ENCODE results near the gene DCLK2.

DNA sequence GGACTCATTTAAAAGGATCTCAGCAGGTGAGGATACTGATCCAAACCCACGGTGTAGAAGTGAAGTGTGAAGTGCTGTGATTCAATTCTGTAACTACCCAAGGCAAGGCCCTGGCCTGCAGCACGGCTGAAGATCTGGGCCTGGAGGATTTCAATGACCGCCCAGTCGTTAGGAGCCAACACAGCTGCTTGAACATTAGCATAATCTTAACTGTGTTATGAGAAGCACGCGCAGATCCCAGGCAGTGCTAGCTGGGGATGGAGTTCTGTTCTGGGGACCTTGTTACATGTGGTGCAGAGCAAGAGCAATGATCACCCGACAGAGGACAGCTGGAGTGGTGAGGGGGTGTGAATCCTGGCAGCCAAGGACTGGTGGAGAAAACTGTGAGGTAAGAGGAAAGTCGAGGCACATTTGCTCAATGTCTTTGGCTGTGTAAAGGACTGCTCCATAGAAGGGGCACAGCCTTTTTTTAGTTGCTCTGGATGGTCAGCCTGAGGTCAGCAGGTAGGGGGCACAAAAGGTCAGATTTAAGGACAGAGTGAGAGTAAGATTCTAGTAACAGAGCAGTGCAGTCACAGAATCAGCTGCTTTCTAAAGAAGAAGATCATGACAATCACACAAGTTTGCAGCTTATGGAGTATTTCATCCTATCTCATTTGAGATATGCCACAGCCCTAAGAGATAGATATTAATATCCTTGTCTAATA, 181.8 kb downstream of the DCLK2 start:
- no peak for TF ChIP-seq POLR2A (IDR thresholded peaks at IDR 0.05)
- TF ChIP-seq, protein P1, sequence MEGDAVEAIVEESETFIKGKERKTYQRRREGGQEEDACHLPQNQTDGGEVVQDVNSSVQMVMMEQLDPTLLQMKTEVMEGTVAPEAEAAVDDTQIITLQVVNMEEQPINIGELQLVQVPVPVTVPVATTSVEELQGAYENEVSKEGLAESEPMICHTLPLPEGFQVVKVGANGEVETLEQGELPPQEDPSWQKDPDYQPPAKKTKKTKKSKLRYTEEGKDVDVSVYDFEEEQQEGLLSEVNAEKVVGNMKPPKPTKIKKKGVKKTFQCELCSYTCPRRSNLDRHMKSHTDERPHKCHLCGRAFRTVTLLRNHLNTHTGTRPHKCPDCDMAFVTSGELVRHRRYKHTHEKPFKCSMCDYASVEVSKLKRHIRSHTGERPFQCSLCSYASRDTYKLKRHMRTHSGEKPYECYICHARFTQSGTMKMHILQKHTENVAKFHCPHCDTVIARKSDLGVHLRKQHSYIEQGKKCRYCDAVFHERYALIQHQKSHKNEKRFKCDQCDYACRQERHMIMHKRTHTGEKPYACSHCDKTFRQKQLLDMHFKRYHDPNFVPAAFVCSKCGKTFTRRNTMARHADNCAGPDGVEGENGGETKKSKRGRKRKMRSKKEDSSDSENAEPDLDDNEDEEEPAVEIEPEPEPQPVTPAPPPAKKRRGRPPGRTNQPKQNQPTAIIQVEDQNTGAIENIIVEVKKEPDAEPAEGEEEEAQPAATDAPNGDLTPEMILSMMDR (IDR thresholded peaks at IDR 0.05), result no peak

Measured in right lobe of liver (tissue), 4 donors.